Measurements from ENCODE around the gene AP4B1. TPM values are rescaled to one million over a fixed set of nuclear protein-coding genes. Genes with fewer than 3 reads are reported as not detected.

AP4B1 gene
- total RNA-seq, 4 donors from 2014 or later = 5.9 to 13.7 (median 6.0) TPM

- Histone ChIP-seq H3K4me3 (peak overlapping the region in 3 of 4 donors; percentile 10 to 11 (median 11)), H3K27me3 (no peaks in the 10 kb centered on the region), H3K4me1 (peaks cover 12 to 20% (median 18%) of the 10 kb centered on the region in 4 donors), H3K27ac (replicated peaks in 1 of 4) (peak overlapping the region; percentile 67 to 82 (median 75)), H3K36me3 (peaks cover 12 to 36% (median 31%) of the 10 kb centered on the region in 4 donors), H3K9me3 (no peaks in the 10 kb centered on the region)
- 33% methylated on average over 6 of the region's 6 CpGs for WGBS
- TF ChIP-seq POLR2A (IDR thresholded peaks at IDR 0.05; ENCODE audit: low read depth) (no peak), POLR2AphosphoS5 (IDR thresholded peaks at IDR 0.05) (peak in 1 of 2 donors; percentile 46)
- intact Hi-C loops (cut with DNase I) = loop anchor here (5.0 kb wide), 1 partner anchor 65 kb away; the partner anchor contains the start of gene OLFML3
- no peak for DNase-seq (ENCODE audit: extremely low spot score)
Measured at GRCh38 chr1:113912594-113913311, 8.2 kb upstream of the AP4B1 start.

GRCh38 chr1:113905435-113905861 is 849 bp upstream of the AP4B1 start:
- H3K27ac ChIP-seq (replicated peaks in 1 of 4) = peak overlapping the region; percentile 91 to 93 (median 91)
- H3K4me1 ChIP-seq = peaks cover 25 to 41% (median 31%) of the 10 kb centered on the region in 4 donors
- intact Hi-C loops (cut with DNase I) = loop anchor here (1.0 kb wide), 1 partner anchor 24 kb away; the partner anchor contains the start of gene HIPK1
- 0% methylated on average over 16 of the region's 17 CpGs for WGBS
- TF ChIP-seq POLR2AphosphoS5 (IDR thresholded peaks at IDR 0.05) (no peak), CTCF (IDR thresholded peaks at IDR 0.05) (no peak), POLR2A (IDR thresholded peaks at IDR 0.05; ENCODE audit: low read depth) (no peak), EP300 (IDR thresholded peaks at IDR 0.05) (no peak)
- DNase-seq (ENCODE audit: extremely low spot score) = no peak
- peaks cover 6 to 38% (median 29%) of the 10 kb centered on the region in 4 donors for H3K36me3 ChIP-seq
- H3K4me3 ChIP-seq = peak overlapping the region; percentile 69 to 83 (median 77)
- H3K27me3 ChIP-seq = no peaks in the 10 kb centered on the region
- no peaks in the 10 kb centered on the region for H3K9me3 ChIP-seq

GRCh38 chr1:113904293-113904673 is 316 bp downstream of the AP4B1 start:
- peaks cover 25 to 44% (median 31%) of the 10 kb centered on the region in 4 donors for H3K4me1 ChIP-seq
- peaks cover 6 to 43% (median 36%) of the 10 kb centered on the region in 4 donors for H3K36me3 ChIP-seq
- H3K27ac ChIP-seq (replicated peaks in 1 of 4) = peak overlapping the region; percentile 91 to 93 (median 91)
- DNase-seq (ENCODE audit: extremely low spot score) = no peak
- H3K4me3 ChIP-seq = peak overlapping the region; percentile 69 to 83 (median 77)
- no peaks in the 10 kb centered on the region for H3K27me3 ChIP-seq
- H3K9me3 ChIP-seq = no peaks in the 10 kb centered on the region
- intact Hi-C loops (cut with DNase I) = loop anchor here (5.0 kb wide), 2 partner anchors 43 to 67 kb away; no protein-coding TSS in a partner anchor
- WGBS = 0% methylated on average over 8 of the region's 11 CpGs
- TF ChIP-seq POLR2AphosphoS5 (IDR thresholded peaks at IDR 0.05) (no peak), POLR2A (IDR thresholded peaks at IDR 0.05; ENCODE audit: low read depth) (no peak), CTCF (IDR thresholded peaks at IDR 0.05) (no peak), EP300 (IDR thresholded peaks at IDR 0.05) (no peak)

- no peak for DNase-seq (ENCODE audit: extremely low spot score)
- no peaks in the 10 kb centered on the region for H3K27me3 ChIP-seq
- H3K4me3 ChIP-seq = peak overlapping the region; percentile 69 to 83 (median 77)
- peaks cover 5 to 44% (median 37%) of the 10 kb centered on the region in 4 donors for H3K36me3 ChIP-seq
- 18% methylated on average over 7 of the region's 7 CpGs for WGBS
- no peaks in the 10 kb centered on the region for H3K9me3 ChIP-seq
- peaks cover 25 to 46% (median 31%) of the 10 kb centered on the region in 4 donors for H3K4me1 ChIP-seq
- no peak for TF ChIP-seq POLR2A (IDR thresholded peaks at IDR 0.05; ENCODE audit: low read depth)
- no peak for TF ChIP-seq CTCF (IDR thresholded peaks at IDR 0.05)
- TF ChIP-seq POLR2AphosphoS5 (IDR thresholded peaks at IDR 0.05) = no peak
- TF ChIP-seq EP300 (IDR thresholded peaks at IDR 0.05) = no peak
- intact Hi-C loops (cut with DNase I) = loop anchor here (5.0 kb wide), 2 partner anchors 44 to 66 kb away; no protein-coding TSS in a partner anchor
- peak overlapping the region; percentile 91 to 93 (median 91) for H3K27ac ChIP-seq (replicated peaks in 1 of 4)
Measured at GRCh38 chr1:113903501-113904292, 902 bp downstream of the AP4B1 start.

All from esophagus muscularis mucosa (tissue), 4 donors.